Esophagus muscularis mucosa (tissue), 4 donors: ENCODE measurements around the gene PLK3.

Source experiments
- CTCF ChIP-seq, 3 experiments: fragments of 200-600 bp in 2 of 3; fragments of 450-650 bp in 1 of 3; sonication (generic) in 2 of 3; IDR thresholded peaks; one replicate each; pipeline ENCODE4 v1.5.1; 2017 to 2019; ENCODE audit warnings: antibody characterized with exemption in 3 of 3, mild to moderate bottlenecking in 2 of 3, moderate library complexity in 1 of 3
- EP300 ChIP-seq: sonication (generic); formaldehyde crosslinking; IDR thresholded peaks from one replicate; pipeline ENCODE4 v1.6.1; 2017; ENCODE audit warnings: antibody characterized with exemption
- POLR2A ChIP-seq: fragments of 450-650 bp; IDR thresholded peaks from one replicate; pipeline ENCODE4 v1.6.1; 2017; ENCODE audit warnings: antibody characterized with exemption, moderate library complexity, mild to moderate bottlenecking, low read depth
- POLR2AphosphoS5 ChIP-seq, 2 donors: sonication (generic); formaldehyde crosslinking; IDR thresholded peaks; one replicate each; pipeline ENCODE4 v1.6.1; 2017; ENCODE audit warnings: antibody characterized with exemption in 2 of 2

GRCh38 chr1:44786841-44787426 is 13.2 kb upstream of the PLK3 start:
- TF ChIP-seq EP300 (no peak), CTCF (IDR thresholded peaks at IDR 0.05) (no peak), POLR2A (no peak), POLR2AphosphoS5 (IDR thresholded peaks at IDR 0.05) (no peak)
